DMS53 treated with DMSO at 0.1 percent for 48 hours (cell line): Measurements from ENCODE around the gene CNTNAP3B.
"Not testable (repeated sequence)": the region's sequence is repeated elsewhere in the genome, so short reads cannot be mapped to it uniquely, and the experiment has no call there.

Experiments used
- DNase-seq: peaks from one replicate; lab custom pipeline; 2025; ENCODE audit not compliant: unreplicated experiment; lab: John Stamatoyannopoulos, UW

Gene CNTNAP3B

DNA sequence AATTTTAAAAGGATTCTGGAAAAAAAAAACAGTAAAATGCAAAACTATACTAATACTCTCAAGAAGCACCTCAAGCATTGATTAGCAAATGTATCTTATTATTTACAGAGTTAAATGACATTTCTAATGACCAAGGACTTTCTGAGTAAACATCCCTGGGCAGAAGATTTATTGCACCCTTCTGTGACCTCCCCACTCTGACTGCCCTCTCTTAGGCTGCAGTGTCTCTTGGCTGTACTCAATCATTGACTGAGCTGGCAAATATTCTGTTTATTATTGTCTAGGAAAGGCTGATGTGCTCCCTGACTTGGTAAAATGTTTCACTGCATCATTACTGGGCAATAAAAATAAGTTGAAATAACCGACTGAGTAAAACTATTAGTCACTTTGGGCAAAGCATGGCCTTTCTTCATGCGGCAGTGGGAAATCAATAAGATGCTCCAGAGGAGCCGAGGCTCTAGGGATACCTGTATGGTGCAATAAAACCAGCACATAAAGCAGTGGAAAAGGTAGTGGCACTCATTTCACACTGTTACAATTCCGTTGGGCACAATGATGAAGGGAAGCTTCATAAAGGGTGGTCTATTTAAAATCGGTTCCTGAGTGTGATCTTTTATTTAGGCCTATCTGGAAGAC, 151.1 kb downstream of the CNTNAP3B start:
- not testable (repeated sequence) for DNase-seq

DNA sequence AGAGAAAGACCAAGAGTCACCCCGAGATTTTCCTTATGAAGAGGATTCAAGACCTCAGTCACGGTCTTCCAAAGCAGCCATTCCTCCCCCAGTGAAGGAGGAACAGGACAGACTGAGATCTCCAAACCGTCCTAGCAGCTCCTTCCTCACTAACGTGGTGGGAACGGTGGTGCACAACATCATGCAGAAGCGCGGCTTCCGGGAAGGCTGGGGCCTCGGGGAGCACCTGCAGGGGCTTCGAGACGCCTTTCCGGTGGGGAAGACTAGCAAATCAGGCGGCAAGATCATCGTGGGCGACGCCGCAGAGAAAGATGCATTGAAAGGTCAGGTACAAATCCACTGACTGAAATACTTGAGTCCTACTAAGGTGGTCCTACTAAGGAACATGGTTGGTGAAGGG, 154.3 kb downstream of the CNTNAP3B start:
- DNase-seq: not testable (repeated sequence)

DNA sequence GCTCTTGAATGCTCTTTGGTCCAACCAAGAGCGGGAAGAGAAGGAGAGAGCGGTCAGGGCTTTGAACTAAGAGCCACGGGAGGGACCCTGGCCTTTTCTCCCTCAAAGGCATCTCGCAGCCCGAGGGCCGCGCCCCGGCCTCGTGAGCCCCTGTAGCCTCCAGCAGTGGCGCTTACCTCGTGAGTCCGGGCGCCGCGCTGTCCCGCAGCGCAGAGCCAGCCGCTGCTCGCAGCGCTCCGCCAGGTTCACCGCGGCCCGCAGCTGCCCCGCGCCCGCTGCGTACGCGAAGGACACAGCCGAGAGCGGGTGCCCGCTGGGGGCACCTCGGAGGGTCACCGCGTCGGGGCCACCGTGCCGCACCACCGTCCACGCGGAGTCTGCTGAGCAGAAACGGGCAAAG, 176.2 kb downstream of the CNTNAP3B start:
- DNase-seq: not testable (repeated sequence)

DNA sequence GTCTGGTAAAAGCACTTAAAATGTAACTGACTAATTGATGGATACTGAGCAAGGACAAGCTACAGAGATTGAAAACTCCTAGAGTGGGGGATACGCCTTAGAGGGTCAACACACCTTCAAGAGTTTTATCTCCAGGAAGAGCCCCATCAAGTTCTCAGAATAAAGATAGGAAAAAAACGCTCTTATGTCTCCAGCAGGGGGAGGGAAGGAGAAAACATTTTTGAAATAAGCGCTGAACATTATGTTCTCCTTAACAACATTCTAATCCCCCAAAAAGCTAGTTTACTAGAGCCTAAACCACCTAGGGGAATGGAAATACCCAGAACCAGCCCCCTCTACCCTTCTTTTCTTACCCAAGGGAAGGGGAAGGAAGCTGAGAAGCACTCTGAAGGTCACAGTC, 187.5 kb downstream of the CNTNAP3B start:
- not testable (repeated sequence) for DNase-seq

DNA sequence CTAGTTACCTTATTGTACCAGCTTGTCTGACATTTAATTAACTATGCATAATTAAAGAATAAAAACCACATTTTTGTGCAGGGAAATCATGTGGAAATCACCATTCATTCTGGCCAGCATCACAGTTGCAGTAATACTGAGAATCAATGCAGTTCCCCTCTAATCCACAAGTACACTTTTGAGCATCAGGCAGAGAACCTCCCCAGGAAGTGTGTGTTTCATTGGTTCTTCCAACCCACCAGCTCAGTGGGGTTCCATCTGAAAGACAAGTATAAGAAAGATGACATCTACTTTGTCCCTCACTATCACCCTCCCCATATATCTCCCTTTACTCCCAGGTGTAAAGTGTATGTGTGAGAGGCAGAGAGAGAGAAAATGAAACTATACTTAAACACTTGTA, 191.1 kb downstream of the CNTNAP3B start:
- not testable (repeated sequence) for DNase-seq

DNA sequence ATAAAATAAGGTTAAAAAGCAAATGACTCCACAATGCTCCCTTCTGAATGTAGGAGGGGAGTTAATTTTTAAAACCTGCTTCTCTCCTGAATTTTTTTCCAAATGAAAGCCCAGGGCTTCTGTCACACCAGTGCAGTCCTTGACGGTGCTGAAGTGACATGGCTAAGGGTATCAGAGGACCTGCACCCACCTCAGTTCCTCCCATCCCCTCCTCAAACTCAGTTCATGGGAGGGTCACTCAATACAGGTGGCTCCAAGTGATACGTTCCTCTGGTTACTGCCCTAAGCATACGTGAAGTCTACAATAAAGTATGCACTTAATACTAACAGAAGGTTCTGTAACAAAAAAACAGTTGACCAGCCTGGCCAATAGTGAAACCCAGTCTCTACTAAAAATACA, 193.5 kb downstream of the CNTNAP3B start:
- DNase-seq: not testable (repeated sequence)

DNA sequence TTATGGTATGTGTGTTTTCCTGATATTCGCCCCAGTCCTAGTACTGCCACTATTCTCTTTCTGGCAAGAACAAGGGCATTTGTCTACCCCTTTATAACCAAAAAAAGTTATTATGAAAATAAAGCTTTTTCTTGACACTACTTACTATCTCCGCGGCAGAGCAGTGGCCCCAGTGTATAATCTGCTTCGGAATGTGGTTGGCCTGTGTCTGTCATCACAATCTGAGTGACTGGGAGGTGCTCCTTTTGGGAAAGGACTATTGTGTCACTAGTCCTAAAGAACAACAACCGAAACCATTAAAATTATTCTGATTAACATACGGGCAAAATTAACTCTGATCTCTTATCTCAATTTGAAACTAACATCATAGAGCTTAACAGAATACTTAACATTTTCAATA, 200.1 kb downstream of the CNTNAP3B start:
- DNase-seq: not testable (repeated sequence)

DNA sequence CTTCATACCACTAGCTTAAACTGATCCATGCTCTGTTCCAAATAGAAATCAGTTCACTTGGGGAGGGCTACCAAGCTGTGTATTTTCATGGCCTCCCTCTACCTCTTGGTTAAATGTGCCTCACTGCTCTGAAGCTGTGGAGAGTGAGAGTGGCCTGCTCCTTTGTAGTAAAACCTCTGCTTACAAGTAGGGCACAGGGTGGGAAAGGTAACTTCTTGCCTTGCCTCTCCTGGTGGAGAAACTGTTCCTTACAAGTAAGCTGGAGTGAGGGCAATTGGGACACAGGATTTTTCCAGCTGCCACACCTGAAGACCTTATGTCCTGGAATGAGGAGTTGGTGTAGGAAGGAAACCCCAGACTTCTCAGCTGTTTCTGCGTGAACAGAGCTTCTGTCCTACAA, 211.9 kb downstream of the CNTNAP3B start:
- not testable (repeated sequence) for DNase-seq

DNA sequence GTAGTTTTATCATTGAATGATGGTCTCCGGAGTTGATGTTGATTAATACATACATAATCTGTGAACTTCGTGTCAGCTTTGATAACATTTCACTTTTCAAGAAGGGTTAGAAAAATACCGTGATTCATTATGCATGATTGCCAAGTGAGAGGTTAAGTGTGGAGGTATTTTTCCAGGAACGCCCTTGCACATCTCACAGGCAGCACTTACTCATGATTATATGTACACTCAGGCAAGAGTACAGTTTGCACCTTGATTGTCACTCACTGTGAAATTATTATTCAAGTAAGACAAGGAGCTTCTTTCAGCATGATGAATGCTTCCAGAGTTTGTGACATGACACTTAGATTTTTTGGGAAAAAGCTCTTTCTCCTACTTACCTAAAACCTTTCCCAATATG, 223.7 kb downstream of the CNTNAP3B start:
- DNase-seq: not testable (repeated sequence)

DNA sequence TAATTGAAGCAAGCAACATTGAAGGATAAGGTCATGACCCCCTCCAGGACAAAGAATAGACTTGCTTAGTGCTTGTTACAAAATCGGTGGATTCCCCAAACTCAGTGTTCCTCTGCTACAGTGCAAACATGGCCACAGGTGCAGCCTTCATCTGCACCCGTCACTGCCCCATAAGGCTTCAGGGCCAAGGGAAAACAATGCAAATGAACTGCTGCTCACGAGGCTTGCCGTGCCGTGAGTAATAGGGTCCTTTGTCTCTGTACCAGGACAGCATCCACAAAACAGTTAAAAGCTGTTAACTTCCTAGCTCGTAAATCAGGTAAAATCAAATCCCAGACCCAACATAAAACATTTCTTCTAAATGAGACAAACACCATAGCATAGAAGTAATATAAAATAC, 226.5 kb downstream of the CNTNAP3B start:
- DNase-seq: not testable (repeated sequence)

DNA sequence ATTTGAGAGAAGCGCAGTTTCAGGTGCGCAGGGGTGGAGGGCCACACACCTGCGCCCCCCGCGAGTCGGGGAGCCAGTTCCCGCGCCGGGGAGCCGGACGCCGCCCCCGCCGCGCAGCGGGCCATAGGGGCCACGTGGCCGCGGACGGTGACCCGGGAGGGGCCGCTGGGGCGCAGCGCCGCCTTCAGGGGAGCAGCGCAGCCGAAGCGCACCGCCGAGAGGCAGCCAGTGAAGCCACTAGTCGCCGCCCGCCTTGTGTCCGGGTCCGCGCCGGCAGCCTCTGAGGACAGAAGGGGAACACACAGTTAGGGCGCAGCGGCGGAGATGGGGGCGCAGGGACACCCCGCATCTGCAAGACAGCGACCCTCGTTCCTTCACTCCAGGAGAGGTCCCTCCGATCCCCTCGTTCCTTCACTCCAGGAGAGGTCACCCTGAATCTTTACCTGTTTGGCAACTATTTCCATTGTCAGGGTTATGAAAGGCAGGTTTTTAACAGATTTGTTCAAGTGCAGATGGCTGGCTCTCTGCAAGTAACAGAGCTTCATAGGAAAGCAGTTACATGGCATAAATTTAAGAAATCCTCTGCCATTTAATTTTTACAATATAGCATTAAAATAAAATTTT, 230.4 kb downstream of the CNTNAP3B start:
- DNase-seq: not testable (repeated sequence)

DNA sequence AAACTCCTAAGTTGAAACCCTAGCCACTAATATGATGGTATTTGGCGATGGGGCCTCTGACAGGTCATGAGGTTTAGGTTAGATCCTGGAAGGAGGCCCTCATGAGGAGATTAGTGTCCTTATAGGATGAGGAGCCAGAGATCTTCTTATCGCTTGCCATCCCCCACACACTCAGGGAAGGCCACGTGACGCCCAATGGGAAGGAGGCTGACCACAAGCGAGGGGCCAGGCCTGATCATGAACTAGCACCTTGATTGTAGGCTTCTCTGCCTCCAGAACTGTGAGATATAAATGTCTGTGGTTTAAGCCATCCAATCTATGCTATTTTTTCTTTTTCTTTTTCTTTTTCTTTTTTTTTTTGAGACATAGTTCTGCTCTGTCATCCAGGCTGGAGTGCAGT, 254.7 kb downstream of the CNTNAP3B start:
- DNase-seq: not testable (repeated sequence)

DNA sequence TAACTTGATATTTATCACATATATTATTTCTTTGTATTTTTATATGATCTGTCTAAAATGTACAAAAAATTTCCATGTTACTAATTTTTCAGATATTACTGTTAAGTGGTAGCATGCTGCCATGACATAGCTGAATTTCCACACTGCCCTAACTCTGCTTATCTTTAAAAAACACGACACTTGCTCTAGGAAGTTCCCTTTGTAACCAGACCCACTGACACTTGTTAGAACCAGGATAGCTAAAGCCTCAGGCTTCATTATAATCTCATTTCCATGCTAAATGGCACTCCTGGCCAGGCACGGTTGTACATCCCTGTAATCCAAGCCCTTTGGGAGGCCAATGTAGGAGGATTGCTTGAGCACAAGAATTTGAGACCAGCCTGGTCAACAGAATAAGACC, 273.8 kb downstream of the CNTNAP3B start:
- not testable (repeated sequence) for DNase-seq

DNA sequence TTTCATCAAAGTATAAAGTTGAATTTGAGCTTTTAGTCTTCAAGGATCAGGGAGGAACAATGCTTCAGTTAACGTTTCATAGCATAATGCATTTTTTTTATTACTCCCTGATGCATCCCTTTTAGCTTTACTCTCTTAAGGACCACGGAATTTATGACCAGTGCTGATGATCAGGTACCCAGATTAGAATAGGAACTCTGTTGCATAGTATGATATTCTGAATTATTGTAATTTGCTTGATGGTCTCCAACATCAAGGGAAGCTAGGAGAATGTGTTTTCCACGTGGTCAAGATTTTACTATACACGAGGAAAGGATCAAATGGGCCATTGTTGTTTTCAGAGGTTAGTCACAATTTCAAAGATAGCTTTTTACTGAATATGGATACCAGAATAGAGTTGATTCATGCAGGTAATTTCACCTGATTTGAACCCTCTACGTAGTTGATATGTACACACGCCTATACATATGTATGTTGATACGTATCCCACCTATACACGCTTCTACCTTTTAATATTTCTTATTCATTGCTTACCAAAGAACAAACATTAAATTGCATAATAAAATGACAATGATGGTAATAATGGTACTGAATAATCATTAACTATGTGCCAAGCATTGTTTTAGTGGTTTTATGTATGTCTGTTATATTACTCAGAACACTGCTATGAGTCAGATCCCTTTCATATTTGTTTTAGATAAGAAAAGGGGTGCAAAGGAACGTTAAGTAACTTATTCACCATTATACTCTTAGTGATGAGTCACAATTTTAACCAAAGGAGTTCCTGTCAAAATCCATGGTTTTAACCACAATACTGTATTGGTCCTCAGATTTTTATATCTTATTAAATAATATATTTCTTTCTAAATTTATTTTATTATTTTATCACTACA, 277.1 kb downstream of the CNTNAP3B start:
- DNase-seq: not testable (repeated sequence)

DNA sequence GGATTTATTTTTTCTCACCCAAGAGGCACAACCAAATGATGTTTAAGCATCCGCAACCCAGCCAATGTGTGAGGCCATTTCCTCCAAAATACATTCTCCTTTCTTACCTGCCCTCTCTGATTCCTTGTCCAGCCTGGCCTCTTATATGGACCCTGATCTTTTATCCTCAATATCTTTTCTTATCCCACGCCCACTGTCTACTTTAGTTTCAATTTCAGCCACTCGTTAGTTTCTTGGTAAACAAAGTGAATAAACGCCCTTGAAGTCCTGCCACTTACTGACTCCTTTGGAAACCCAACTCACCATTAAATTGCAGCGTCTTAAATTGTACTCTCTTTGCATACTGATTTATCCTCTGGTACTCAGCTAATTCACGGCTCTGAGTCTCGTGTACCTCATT, 281.4 kb downstream of the CNTNAP3B start:
- not testable (repeated sequence) for DNase-seq
